GM19452 (cell line): ENCODE results near the gene DVL3.

Source experiments
- ATAC-seq: cut with Tn5 transposase; IDR thresholded peaks from one replicate; pipeline ENCODE4 v1.9.1; 2021; ENCODE audit not compliant: unreplicated experiment

DVL3 gene

DNA sequence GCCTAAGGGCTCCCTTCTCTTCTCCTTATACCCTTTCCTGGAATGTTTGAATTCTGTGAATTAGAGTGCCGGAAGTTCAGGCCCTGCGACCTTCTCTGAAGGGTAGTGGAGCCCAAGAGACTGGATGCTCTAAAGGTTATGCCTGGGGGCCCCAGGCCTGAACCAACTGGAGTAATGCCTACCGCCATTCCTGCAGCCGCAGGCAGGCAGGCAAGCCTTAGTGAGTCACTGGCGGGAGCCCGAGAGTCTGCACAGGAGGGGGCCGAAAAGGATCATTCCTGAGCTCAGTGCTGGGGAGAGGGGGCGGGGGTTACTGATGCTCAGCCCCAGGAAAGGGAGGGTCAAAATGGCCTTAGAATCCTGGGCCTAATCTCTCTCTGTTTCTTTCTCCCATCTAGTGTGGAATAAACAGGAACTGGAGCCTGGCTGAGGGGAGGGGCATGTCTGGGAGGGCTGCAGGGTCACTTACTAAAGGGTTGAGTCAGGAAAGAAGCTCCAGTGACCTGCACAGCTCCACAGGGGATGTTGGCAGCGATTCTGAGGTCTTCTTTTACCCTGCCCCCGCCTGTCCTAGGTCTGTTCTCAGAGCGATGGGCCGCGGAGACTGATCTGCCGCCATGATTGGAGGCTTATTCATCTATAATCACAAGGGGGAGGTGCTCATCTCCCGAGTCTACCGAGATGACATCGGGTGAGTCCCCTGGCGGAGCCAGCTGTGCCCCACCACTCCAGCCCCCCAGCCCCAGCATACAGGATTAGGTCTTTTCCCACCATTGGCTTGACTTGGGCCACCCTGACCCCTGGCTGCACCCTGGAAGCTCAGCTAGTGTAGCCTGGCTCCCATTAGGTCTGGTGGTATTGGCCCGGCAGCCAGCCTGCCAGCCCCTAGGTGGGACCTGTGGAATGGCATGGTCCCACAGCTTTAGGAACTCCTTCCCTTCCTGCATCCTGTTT, 21.5 kb downstream of the DVL3 start:
- ATAC-seq = no peak

DNA sequence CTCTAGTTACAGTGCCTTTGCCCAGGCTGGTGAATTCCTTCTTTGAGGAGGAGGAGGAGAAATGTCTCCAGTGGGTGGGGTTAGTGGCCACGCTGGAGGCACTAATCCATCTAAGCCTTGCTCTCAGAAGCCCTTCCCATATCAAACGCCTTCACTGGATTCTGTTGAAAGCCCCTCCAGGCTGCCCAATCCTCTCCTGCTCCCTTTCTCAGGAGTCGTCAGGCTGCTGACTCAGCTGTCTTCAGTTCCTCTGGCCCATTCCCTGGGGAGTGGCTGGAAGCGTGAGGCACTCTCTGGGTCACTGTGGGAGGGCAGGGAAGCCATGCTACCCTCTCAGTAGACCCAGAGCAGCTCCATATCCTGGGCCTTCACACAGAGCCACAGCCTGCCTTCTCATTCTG, 22.2 kb downstream of the DVL3 start:
- ATAC-seq = no peak

DNA sequence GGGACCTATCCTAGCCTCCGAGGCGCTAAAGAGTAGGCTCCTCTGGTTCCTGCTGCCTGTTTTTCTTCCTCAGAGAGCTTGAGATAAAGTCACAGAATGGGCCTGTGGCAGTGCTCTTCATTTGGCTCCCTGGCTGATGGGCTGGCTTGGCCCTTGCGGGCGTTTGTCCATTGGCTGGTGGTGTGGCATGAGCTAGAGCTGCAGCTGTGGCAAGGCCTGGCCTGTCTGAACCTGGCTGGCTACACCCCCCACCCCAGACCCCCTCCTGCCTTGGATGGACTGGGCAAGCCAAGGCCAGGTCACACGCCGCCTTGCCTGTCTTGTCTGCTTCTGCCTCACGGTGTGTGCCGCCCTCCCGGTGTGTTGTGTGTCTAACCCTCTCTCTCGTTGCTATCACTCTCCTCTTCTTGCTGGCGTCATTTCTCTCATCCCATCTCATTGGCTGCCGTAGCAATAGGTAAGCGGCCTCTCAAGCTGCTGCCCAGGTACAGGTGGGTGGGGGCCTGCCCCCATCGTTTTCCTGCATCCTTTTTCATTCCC, 22.7 kb downstream of the DVL3 start:
- no peak for ATAC-seq

DNA sequence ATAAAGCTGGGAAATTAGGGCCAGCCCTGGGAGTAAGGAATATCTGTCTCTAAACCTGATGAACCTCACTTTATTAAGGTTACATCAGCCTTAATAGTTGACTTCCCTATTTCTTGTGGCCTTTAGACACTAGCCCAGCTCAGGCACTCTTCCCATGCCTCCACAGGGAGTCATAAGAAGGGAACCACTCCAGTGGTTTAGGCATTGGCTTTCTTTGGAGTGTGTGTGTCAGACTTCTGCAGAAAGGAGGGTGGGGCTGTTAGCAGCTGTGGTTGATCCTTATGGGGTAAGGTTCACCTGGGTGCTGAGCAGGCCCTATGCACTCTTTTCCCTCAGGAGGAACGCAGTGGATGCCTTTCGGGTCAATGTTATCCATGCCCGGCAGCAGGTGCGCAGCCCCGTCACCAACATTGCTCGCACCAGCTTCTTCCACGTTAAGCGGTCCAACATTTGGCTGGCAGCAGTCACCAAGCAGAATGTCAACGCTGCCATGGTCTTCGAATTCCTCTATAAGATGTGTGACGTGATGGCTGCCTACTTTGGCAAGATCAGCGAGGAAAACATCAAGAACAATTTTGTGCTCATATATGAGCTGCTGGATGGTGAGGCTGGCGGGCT, 23.5 kb downstream of the DVL3 start:
- no peak for ATAC-seq

DNA sequence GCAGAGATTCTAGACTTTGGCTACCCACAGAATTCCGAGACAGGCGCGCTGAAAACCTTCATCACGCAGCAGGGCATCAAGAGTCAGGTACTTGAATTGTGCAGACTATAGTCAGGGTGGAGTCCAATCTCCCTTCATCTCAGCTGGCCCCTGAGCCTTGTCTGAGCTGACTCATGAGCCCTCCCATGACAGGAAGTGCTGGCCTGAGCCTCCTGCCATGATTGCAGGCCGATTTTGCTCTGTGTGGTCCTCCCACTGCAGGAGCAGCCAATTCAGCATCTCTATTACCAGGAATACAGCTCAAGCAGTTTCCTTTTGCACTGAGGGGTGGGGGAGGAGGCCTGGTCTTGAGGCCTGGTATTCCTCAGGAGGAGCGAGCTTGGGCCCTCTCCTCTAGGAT, 25.0 kb downstream of the DVL3 start:
- ATAC-seq = no peak

DNA sequence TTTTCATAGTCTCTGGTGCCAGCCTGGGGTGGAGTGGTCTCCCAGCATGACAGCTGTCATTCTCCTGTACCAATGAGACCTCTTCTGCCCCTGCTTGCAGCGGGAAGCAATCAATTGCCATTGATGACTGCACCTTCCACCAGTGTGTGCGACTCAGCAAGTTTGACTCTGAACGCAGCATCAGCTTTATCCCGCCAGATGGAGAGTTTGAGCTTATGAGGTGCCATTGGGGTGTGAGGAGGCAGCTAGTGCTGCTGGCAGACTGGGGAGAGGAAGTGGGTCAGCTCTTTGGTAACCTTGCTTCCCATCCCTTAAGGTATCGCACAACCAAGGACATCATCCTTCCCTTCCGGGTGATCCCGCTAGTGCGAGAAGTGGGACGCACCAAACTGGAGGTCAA, 26.4 kb downstream of the DVL3 start:
- ATAC-seq = no peak

DNA sequence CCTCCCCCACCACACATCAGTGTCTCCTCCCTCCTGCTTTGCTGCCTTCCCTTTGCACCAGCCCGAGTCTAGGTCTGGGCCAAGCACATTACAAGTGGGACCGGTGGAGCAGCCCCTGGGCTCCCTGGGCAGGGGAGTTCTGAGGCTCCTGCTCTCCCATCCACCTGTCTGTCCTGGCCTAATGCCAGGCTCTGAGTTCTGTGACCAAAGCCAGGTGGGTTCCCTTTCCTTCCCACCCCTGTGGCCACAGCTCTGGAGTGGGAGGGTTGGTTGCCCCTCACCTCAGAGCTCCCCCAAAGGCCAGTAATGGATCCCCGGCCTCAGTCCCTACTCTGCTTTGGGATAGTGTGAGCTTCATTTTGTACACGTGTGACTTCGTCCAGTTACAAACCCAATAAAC, 28.5 kb downstream of the DVL3 start:
- no peak for ATAC-seq

DNA sequence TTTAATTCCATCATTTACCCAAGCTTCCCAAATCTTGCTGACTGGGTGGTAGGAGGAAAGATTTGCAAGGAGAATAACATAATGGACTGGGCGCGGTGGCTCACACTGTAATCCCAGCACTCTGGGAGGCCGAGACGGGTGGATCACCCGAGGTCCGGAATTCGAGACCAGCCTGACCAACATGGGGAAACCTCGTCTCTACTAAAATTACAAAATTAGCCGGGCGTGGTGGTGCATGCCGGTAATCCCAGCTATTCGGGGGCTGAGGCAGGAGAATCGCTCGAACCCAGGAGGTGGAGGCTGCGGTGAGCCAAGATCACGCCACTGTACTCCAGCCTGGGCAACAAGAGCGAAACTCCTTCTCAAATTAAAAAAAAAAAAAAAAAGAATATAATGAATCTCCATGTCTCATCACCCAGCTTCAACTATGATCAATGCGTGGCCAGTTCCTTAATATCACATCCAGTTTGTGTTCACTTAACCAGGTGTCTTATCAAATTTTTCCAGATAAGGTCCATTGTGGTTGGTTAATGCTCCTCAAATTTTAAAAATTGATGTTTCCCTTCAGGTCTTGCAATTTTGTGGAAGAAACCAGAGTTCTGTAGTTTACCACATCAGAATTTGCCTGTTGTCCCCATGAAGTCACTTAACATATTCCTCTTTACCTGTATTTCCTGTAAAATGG, 29.5 kb downstream of the DVL3 start:
- ATAC-seq = no peak

DNA sequence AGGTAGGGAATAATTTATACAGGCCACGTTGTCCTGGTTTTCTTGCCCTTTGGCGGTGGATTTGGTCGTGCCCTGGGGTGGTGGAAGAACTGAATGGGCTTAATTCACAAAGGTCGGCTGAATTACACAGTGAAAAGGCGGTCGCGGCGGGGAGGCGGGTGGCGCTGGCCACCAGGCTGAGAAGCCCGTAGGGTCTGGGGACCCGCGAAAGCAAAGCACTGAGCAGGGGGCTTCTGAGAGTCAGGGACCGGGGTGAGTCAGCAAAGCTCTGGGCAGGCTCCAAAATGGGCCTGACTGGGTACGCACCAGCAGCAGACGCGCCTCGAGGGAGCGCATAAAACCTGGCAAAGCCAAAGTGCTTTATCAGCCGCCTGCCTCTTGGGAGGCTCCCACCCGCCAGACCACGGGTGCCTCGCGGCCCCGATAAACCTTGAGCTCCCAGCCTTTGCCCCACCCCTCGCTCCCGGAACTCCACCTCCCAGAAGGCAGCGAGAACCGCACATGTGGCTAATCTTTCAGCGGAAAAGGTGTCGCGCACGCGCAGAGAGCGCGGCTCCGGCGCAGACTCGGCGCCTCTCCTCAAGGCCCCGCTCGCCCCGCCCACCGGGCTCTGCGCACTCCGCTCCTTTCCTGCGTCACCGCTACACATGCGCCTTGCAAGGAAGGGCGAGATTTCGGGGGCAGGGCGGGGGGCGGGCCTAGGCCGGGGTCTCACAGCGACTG, 30.4 kb downstream of the DVL3 start:
- peak; percentile 87 for ATAC-seq

DNA sequence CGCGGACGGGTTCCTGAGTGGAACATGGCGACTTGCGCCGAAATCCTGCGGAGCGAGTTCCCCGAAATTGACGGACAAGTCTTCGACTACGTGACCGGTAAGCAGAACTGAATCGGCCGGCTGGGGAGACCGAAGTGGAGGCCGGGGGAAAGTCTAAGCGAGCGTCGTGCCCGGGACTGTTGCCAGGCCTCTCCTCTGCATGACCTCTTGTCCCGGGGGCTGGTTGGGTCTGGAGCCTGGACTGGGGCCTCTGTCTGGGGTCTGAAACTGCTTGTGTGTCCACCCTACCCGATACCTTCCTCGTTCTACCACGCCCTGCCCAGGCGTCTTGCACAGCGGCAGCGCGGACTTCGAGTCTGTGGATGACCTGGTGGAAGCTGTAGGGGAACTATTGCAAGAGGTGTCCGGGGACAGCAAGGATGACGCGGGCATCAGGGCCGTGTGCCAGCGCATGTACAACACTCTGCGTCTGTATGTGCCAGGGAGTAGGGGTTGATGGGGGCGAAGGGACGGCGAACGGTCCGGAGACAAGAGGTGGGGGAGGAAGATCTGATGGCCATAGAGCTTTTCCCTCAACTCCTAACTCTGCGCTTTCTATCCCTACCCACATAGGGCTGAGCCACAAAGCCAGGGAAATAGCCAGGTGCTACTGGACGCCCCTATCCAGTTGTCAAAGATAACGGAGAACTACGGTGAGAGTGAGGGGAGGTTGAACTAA, 31.2 kb downstream of the DVL3 start, which contains the start of gene ABCF3:
Gene ABCF3 (plus strand): TSS at position 16 of the 718 bp plus-strand sequence. CDS start 9 bp downstream, at position 25.
- peak; percentile 23 for ATAC-seq

DNA sequence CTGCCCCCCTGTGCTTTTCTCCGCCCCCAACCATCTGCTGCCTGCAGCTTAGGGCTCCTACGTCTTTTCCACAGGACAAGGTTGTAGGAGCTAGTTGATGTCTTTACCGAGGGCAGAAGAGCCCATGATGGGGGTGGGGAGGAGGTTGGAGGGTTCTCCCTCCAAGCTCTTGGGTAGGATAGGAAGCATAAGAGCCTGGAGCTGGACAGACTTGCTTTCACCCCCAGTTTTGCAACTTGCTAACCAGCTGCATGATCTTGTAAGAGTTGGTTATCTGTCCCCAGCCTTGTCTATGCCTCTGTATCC, 31.7 kb downstream of the DVL3 start:
- no peak for ATAC-seq

DNA sequence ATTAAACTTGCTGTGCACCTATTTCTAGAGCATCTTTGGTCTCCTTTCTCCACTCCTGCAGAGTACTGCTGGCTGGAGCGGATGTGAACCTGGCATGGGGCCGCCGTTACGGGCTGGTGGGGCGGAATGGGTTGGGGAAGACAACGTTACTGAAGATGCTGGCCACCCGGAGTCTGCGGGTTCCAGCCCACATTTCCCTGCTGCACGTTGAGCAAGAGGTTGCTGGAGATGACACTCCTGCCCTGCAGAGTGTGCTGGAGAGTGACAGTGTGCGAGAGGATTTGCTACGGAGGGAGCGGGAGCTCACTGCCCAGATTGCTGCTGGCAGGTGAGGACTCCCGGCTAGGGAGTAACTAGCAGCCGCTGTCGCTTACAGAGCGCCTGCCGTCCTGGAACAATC, 32.9 kb downstream of the DVL3 start:
- no peak for ATAC-seq

DNA sequence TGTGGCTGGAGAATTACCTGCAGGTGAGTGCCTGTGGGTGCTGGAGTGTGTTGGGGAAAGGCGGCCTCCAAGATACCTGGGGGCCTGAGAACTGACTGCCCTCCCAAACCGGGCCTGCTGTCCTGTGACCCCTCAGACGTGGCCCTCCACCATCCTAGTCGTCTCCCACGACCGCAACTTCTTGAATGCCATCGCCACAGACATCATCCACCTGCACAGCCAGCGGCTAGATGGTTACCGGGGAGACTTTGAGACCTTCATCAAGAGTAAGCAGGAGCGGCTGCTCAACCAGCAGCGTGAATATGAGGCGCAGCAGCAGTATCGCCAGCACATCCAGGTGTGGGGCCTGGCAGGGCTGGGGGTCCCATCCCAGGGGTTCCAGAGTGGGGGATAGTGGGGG, 34.2 kb downstream of the DVL3 start:
- no peak for ATAC-seq

DNA sequence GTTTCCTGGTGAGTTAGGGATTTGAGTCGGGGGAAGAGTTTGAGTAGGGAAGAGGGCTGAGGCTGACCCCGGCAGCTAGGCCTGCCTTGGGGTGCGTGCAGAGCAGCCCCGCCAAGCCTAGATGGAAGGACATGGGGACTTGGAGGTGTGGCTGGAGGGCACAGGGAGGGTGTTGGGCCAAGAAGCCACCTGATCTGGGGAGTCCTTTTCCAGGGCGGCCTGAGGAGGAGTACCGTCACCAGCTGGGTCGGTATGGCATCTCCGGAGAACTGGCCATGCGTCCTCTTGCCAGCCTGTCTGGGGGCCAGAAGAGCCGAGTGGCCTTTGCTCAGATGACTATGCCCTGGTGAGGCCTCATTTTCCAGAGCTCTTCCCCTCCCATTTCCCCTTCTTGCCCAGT, 37.7 kb downstream of the DVL3 start:
- no peak for ATAC-seq

DNA sequence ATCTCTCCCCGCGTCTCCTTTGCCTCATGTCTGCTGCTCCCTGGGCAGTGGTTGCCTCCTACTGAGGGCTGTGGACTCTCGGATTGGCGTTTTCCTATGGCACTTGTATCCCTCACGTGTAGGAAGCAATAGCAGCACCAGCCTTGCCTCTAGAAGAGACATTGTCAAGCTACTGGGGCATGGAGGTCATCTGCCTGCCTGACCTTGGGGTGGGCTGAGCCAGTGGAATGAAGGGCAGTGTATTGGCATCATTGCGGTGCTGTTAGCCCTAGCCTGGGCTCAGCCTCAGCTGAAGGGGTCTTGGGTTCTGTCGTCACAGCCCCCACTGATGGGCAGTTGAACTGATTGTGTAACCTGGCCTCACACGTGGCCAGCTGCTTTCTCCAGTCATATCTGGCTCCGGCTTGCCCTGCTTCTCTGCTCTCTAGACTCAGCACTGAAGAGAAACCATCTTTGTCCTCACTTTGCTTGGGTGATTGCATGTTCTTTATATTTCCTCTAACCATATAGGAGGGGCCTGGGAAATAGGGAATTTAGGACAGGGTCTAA, 38.9 kb downstream of the DVL3 start:
- ATAC-seq = no peak

DNA sequence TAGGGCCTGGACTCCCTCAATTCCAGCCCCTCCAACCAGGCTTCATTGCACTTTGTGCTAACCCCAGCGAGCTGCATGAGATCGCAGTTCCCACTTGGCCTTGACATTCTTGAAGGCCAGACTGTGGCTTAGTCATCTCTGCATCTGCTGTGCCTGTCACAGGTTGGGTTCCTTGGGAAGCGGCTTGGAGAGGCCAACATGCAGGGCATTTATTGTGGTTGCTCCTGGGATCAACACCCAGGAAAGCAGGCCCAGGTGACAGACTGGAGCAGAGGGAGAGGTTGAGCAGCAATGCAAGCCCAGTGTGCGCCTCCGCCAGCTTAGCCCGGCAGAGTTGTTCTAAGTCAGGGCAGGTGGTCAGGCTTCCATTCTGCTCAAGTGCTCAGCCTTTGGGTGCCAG, 41.4 kb downstream of the DVL3 start:
- no peak for ATAC-seq

DNA sequence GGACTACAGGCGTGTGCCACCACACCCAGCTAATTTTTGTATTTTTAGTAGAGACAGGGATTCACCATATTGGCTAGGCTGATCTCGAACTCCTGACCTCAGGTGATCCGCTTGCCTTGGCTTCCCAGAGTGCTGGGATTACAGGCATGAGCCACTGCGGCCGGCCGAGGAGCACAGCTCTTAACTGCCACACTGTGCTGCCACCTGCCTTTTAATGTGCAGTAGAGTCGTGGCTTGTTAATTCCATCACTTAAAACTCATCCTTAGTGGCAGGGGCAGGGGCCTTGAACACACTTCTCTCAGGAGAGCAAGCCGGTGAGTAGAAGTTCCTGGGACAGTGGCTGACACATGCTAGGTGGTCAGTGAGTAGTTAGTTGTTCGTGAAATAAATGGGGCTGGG, 43.3 kb downstream of the DVL3 start:
- no peak for ATAC-seq

DNA sequence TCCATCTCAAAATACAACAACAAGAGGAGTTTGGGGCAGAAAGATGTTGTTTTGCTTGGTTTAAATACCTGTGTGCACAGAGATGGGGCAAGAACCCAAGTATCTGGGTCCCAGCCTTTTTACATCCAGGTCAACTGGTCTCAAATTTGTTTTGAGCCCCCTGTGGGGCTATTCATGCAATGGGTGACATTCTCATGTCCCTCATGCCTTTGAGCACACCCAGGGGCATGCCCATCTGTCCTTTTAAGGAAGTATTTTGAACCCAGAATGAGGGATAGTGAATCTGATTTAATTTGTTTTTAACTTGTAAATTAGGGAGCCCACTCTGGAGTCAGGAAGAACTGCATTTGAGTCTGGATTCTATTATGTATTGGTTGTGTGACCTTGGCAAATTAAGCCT, 45.6 kb downstream of the DVL3 start:
- ATAC-seq = no peak

DNA sequence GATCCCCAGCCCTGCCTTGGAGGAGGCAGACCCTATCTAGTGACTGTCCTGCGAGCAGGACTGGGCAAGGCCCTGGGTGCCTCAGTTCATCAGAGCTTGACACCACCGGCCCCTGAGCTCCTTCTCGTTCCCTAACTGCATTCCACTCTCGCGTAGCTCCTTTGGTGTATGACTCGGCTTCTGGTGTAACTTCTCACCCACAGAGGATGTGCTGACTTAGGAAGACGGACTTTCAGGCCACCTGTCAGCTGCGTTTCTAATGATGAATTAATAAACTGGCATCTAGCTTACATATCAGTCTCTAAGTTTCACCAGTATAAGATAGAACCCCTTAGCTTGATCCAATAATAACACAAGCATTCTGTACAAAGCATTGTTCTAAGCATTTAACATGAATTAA, 48.3 kb downstream of the DVL3 start:
- no peak for ATAC-seq
